K562 (cell line): ENCODE measurements around the gene FNDC4. TPM values are rescaled to one million over a fixed set of nuclear protein-coding genes. Genes with fewer than 3 reads are reported as not detected.

Experiments
- BCLAF1 ChIP-seq, 2 experiments: fragments of 450-650 bp in 1 of 2; IDR thresholded peaks; 2 replicates each; pipeline ENCODE4 v1.6.1; 2011 to 2017; ENCODE audit warnings: low read depth in 2 of 2, antibody characterized with exemption in 1 of 2, borderline replicate concordance in 1 of 2, low read length in 1 of 2, mild to moderate bottlenecking in 1 of 2, mixed read lengths in 1 of 2; ENCODE audit not compliant: control insufficient read depth in 1 of 2
- CCAR2 ChIP-seq: fragments of 200-400 bp; formaldehyde crosslinking; IDR thresholded peaks from 2 replicates; pipeline ENCODE4 v1.6.1; 2017; ENCODE audit warnings: mild to moderate bottlenecking, low read depth, low read length
- CEBPG ChIP-seq, 3 experiments: fragments of 200-800 bp in 1 of 3; sonication (Bioruptor generic) in 1 of 3; sonication (generic) in 1 of 3; formaldehyde crosslinking in 1 of 3; IDR thresholded peaks in 2 of 3; conservative IDR thresholded peaks in 1 of 3; 2 replicates each; pipeline versions ENCODE4 v1.6.1 to v1.8.0; 2016 to 2022; ENCODE audit warnings: missing compliant biosample characterization in 2 of 3, missing genetic modification characterization in 2 of 3, mild to moderate bottlenecking in 1 of 3, missing genetic modification reagents in 1 of 3
- CTBP1 ChIP-seq: fragments of 450-650 bp; IDR thresholded peaks from 2 replicates; pipeline ENCODE4 v1.6.1; 2016; ENCODE audit warnings: borderline replicate concordance
- DPF2 ChIP-seq: fragments of 450-650 bp; IDR thresholded peaks from 2 replicates; pipeline ENCODE4 v1.6.1; 2016
- ETV1 ChIP-seq: fragments of 450-650 bp; conservative IDR thresholded peaks from 2 replicates; pipeline ENCODE4 v1.6.1; 2016; ENCODE audit warnings: missing genetic modification characterization, control low read depth, low read depth, missing compliant biosample characterization
- FOSL1 ChIP-seq: fragments of 200-800 bp; sonication (Bioruptor generic); conservative IDR thresholded peaks from 2 replicates; pipeline ENCODE4 v1.6.1; 2016; ENCODE audit warnings: missing genetic modification characterization, missing compliant biosample characterization
- HCFC1 ChIP-seq: IDR thresholded peaks from 2 replicates; pipeline ENCODE4 v1.6.1; 2012; ENCODE audit warnings: low read depth, low read length, improper control_type of control experiment
- MEIS2 ChIP-seq: fragments of 450-650 bp; IDR thresholded peaks from 2 replicates; pipeline ENCODE4 v1.6.1; 2014; ENCODE audit warnings: mild to moderate bottlenecking; ENCODE audit not compliant: partially characterized antibody
- PHB ChIP-seq: fragments of 250-450 bp; sonication (Bioruptor Pico); IDR thresholded peaks from 2 replicates; pipeline ENCODE4 v1.5.0; 2021
- PRPF4 ChIP-seq: fragments of 200-400 bp; formaldehyde crosslinking; IDR thresholded peaks from one replicate; pipeline ENCODE4 v1.6.1; 2017; ENCODE audit warnings: low read length, low read depth, mild to moderate bottlenecking; ENCODE audit not compliant: insufficient read depth, poor library complexity, severe bottlenecking
- PURB ChIP-seq: sonication (generic); formaldehyde crosslinking; IDR thresholded peaks from 2 replicates; pipeline ENCODE4 v1.9.0; 2021; ENCODE audit warnings: low read depth, mild to moderate bottlenecking, missing genetic modification reagents
- ZBTB11 ChIP-seq, 3 experiments: fragments of 200-800 bp in 1 of 3; fragments of 250-450 bp in 1 of 3; fragments of 450-650 bp in 1 of 3; sonication (Bioruptor Pico) in 1 of 3; sonication (Bioruptor generic) in 1 of 3; formaldehyde crosslinking in 1 of 3; IDR thresholded peaks; 2 replicates each; pipeline versions ENCODE4 v1.6.1 to v1.8.0; 2016 to 2022; ENCODE audit warnings: mild to moderate bottlenecking in 2 of 3, missing genetic modification characterization in 2 of 3, missing compliant biosample characterization in 1 of 3, moderate library complexity in 1 of 3
- polyA plus RNA-seq, 8 experiments: library from polyadenylated mRNA; depleted of rRNA in 4 of 8; stranded (reverse) in 5 of 8; unstranded in 3 of 8; fragments of >200 nt; fragmentation: Nextera tagmentation in 2 of 8; fragmentation: Illumina TruSeq in 1 of 8; extraction: Ambion mirVana in 2 of 8; extraction: Trizol in 1 of 8; gene quantifications; 2 replicates each; pipeline versions ENCODE4 v1.2.1 to v1.2.3, GENCODE V29; 2011 to 2014; ENCODE audit warnings: inconsistent platforms in 1 of 8, missing spikeins in 1 of 8
- total RNA-seq, 7 experiments: library from RNA; depleted of rRNA in 6 of 7; stranded (reverse); fragments of >200 nt in 6 of 7; fragmentation: Illumina TruSeq in 2 of 7; extraction: Trizol in 2 of 7; gene quantifications; 2 replicates each; pipeline versions ENCODE4 v1.2.1 to v1.2.3, GENCODE V29; 2011 to 2021; ENCODE audit warnings: low replicate concordance in 1 of 7
- TF ChIP-seq, protein P1 (sequence below): fragments of 450-650 bp; IDR thresholded peaks from 2 replicates; pipeline ENCODE4 v1.6.1; 2017; ENCODE audit warnings: antibody characterized with exemption, mild to moderate bottlenecking

FNDC4 gene
- total and polyA plus RNA-seq, 9 of the 15 experiments (the other 6 are each of a cell fraction or from before 2014, with no cell fraction given), result 0.28 to 4.9 (median 2.3) TPM

DNA sequence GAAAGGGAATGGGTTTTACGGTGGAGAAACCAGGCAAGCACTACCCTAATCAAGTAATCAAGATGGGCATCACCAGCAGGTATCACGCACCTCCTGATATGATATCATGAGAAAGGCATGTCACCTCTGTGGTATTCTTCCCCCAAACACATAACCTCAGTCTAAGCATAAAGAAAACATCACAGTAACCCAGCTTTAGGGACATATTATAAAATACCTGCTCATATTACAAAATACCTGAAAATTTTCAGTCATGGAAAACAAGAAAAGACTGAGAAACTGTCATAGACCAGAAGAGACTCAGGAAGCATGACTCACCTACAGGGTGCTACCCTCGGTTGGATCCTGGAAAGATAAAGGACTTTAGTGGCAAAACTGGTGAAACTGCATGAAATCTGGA, 32.2 kb upstream of the FNDC4 start (continued):
- TF ChIP-seq BCLAF1 (IDR thresholded peaks at IDR 0.05; ENCODE audit: borderline replicate concordance in 1 of 2, control insufficient read depth in 1 of 2, low read depth in 2 of 2, low read length in 1 of 2) (no peak), PURB (CRISPR knock-in tag) (no peak), PHB (CRISPR knock-in tag) (no peak), ETV1 (peak; percentile 52), CTBP1 (peak; percentile 17; the same call in 1 of the 2 replicates), MEIS2 (no peak), ZBTB11 (CRISPR knock-in tag; IDR thresholded peaks at IDR 0.05) (no peak), DPF2 (peak; percentile 84), CEBPG (CRISPR knock-in tag; IDR thresholded peaks at IDR 0.05) (peak; percentile 47; the same call in 1 of the 2 replicates), CEBPG (tag; conservative IDR thresholded peaks at IDR 0.05 in 1 of 2, IDR thresholded peaks at IDR 0.05 in 1 of 2) (peak in 1 of 2 experiments; percentile 78; a peak in 2 of 4 replicates), CCAR2 (no peak), FOSL1 (tag) (peak; percentile 96), HCFC1 (no peak), PRPF4 (no peak)
- TF ChIP-seq, protein P1, sequence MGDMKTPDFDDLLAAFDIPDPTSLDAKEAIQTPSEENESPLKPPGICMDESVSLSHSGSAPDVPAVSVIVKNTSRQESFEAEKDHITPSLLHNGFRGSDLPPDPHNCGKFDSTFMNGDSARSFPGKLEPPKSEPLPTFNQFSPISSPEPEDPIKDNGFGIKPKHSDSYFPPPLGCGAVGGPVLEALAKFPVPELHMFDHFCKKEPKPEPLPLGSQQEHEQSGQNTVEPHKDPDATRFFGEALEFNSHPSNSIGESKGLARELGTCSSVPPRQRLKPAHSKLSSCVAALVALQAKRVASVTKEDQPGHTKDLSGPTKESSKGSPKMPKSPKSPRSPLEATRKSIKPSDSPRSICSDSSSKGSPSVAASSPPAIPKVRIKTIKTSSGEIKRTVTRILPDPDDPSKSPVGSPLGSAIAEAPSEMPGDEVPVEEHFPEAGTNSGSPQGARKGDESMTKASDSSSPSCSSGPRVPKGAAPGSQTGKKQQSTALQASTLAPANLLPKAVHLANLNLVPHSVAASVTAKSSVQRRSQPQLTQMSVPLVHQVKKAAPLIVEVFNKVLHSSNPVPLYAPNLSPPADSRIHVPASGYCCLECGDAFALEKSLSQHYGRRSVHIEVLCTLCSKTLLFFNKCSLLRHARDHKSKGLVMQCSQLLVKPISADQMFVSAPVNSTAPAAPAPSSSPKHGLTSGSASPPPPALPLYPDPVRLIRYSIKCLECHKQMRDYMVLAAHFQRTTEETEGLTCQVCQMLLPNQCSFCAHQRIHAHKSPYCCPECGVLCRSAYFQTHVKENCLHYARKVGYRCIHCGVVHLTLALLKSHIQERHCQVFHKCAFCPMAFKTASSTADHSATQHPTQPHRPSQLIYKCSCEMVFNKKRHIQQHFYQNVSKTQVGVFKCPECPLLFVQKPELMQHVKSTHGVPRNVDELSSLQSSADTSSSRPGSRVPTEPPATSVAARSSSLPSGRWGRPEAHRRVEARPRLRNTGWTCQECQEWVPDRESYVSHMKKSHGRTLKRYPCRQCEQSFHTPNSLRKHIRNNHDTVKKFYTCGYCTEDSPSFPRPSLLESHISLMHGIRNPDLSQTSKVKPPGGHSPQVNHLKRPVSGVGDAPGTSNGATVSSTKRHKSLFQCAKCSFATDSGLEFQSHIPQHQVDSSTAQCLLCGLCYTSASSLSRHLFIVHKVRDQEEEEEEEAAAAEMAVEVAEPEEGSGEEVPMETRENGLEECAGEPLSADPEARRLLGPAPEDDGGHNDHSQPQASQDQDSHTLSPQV, result 0 out of 2 replicates have a peak, but pooled peaks have one; percentile 30
